ENCODE measurements around the gene GARIN1A.

GARIN1A gene

GRCh38 chr7:128713794-128714193 is 41.7 kb downstream of the GARIN1A start:
- DNase-seq (ENCODE audit: low read depth in 1 of 2, low spot score in 1 of 2): no peak

- DNase-seq (ENCODE audit: low read depth in 1 of 2, low spot score in 1 of 2): no peak
These were observed 42.8 kb downstream of the GARIN1A start for GRCh38 chr7:128714701-128715495.

- no peak for DNase-seq (ENCODE audit: low read depth in 1 of 2, low spot score in 1 of 2)
These were observed 47.0 kb downstream of the GARIN1A start for GRCh38 chr7:128718967-128719642.

DNA sequence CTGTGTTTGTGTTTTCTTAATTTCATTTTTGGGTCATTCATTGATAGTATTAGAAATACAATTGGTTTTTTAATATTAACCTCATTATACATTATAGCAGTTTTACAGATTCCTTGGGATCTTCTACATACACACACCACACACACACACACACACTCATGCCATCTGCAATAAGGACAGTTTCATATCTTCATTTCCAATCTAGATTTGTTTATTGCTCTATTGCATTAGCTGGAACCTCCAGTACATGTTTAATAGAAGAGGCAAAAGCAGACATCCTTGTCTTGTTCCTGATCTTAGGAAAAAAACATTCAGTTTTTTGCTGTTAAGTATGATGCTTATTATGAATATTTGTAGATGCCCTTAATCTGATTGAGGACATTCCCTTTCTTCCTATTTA is 49.3 kb downstream of the GARIN1A start:
- no peak for DNase-seq (ENCODE audit: low read depth in 1 of 2, low spot score in 1 of 2)

Measured in activated CD4-positive, alpha-beta T cell treated with anti-CD3 and anti-CD28 coated beads, Interleukin-2, amount 50 U/mL, for 24 hours (primary cell).